Measurements from ENCODE around the gene LDLRAD4.

DNA sequence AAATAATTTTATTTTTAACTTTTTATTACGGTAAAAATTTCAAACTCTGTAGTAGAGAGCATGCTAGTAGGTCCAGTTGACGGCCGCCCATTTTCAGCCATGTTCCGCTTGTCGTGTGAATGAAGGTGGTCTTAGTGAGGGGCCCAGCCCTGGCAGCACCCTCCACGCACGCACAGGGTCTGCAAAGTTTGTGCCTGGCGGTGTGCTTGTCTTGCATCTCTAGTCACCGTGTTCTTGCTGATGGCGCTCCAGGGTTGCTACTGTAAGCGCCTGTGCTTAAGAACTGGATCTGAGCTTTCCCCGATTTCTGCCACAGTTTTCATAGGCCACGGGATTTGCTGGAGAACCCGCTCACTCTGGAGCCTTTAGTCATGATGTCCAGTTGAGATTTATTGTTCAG, 28.9 kb downstream of the LDLRAD4 start:
- TF ChIP-seq, protein P1, sequence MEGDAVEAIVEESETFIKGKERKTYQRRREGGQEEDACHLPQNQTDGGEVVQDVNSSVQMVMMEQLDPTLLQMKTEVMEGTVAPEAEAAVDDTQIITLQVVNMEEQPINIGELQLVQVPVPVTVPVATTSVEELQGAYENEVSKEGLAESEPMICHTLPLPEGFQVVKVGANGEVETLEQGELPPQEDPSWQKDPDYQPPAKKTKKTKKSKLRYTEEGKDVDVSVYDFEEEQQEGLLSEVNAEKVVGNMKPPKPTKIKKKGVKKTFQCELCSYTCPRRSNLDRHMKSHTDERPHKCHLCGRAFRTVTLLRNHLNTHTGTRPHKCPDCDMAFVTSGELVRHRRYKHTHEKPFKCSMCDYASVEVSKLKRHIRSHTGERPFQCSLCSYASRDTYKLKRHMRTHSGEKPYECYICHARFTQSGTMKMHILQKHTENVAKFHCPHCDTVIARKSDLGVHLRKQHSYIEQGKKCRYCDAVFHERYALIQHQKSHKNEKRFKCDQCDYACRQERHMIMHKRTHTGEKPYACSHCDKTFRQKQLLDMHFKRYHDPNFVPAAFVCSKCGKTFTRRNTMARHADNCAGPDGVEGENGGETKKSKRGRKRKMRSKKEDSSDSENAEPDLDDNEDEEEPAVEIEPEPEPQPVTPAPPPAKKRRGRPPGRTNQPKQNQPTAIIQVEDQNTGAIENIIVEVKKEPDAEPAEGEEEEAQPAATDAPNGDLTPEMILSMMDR (conservative IDR thresholded peaks at IDR 0.05; ENCODE audit: low read depth in 2 of 2) = no peak
- TF ChIP-seq EZH2 (IDR thresholded peaks at IDR 0.05; ENCODE audit: low read depth, unreplicated experiment) (no peak), EZH2phosphoT487 (IDR thresholded peaks at IDR 0.05; ENCODE audit: unreplicated experiment) (no peak), POLR2AphosphoS5 (IDR thresholded peaks at IDR 0.05; ENCODE audit: low read depth) (no peak), CREB1 (CRISPR knock-in tag; IDR thresholded peaks at IDR 0.05; ENCODE audit: low read depth) (no peak), STAT1 (IDR thresholded peaks at IDR 0.05; ENCODE audit: unreplicated experiment) (no peak), ZNF114 (CRISPR knock-in tag; IDR thresholded peaks at IDR 0.05) (no peak), ZNF331 (CRISPR knock-in tag; IDR thresholded peaks at IDR 0.05; ENCODE audit: low read depth) (no peak), JUNB (IDR thresholded peaks at IDR 0.05; ENCODE audit: unreplicated experiment) (no peak)
- TF ChIP-seq, protein P2, sequence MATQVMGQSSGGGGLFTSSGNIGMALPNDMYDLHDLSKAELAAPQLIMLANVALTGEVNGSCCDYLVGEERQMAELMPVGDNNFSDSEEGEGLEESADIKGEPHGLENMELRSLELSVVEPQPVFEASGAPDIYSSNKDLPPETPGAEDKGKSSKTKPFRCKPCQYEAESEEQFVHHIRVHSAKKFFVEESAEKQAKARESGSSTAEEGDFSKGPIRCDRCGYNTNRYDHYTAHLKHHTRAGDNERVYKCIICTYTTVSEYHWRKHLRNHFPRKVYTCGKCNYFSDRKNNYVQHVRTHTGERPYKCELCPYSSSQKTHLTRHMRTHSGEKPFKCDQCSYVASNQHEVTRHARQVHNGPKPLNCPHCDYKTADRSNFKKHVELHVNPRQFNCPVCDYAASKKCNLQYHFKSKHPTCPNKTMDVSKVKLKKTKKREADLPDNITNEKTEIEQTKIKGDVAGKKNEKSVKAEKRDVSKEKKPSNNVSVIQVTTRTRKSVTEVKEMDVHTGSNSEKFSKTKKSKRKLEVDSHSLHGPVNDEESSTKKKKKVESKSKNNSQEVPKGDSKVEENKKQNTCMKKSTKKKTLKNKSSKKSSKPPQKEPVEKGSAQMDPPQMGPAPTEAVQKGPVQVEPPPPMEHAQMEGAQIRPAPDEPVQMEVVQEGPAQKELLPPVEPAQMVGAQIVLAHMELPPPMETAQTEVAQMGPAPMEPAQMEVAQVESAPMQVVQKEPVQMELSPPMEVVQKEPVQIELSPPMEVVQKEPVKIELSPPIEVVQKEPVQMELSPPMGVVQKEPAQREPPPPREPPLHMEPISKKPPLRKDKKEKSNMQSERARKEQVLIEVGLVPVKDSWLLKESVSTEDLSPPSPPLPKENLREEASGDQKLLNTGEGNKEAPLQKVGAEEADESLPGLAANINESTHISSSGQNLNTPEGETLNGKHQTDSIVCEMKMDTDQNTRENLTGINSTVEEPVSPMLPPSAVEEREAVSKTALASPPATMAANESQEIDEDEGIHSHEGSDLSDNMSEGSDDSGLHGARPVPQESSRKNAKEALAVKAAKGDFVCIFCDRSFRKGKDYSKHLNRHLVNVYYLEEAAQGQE (IDR thresholded peaks at IDR 0.05; ENCODE audit: unreplicated experiment) = no peak

All from GM23338 (cell line).